Endodermal cell (in vitro differentiated cells): ENCODE data around the gene SFPQ. TPM values are rescaled to one million over a fixed set of nuclear protein-coding genes. Genes with fewer than 3 reads are reported as not detected.

Source experiments
- DNase-seq: peaks from one replicate; pipeline ENCODE4 v3.0.0-alpha.2; 2017
- H3K27ac ChIP-seq: 2 replicates; pipeline ENCODE4 v1.5.1; 2013; ENCODE audit warnings: mild to moderate bottlenecking, low read depth, low read length, moderate library complexity
- H3K27me3 ChIP-seq: 2 replicates; pipeline ENCODE4 v1.6.1; 2013; ENCODE audit warnings: mild to moderate bottlenecking, low read length, moderate library complexity; ENCODE audit not compliant: insufficient read depth, control insufficient read depth, poor library complexity, severe bottlenecking
- H3K36me3 ChIP-seq: 2 replicates; pipeline ENCODE4 v1.7.0; 2013; ENCODE audit warnings: mild to moderate bottlenecking, low read length, moderate library complexity; ENCODE audit not compliant: control insufficient read depth, insufficient read depth
- H3K4me1 ChIP-seq: one replicate; pipeline ENCODE4 v1.7.0; 2013; ENCODE audit warnings: low read length; ENCODE audit not compliant: control insufficient read depth, insufficient read depth
- H3K4me3 ChIP-seq: 2 replicates; pipeline ENCODE4 v1.5.1; 2013; ENCODE audit warnings: mild to moderate bottlenecking, low read length, moderate library complexity
- H3K9ac ChIP-seq: 2 replicates; pipeline ENCODE4 v1.6.1; 2013; ENCODE audit warnings: mild to moderate bottlenecking, low read length, moderate library complexity; ENCODE audit not compliant: poor library complexity, severe bottlenecking; ENCODE audit errors: extremely low read depth
- H3K9me3 ChIP-seq: 2 replicates; pipeline ENCODE4 v1.6.1; 2013; ENCODE audit warnings: mild to moderate bottlenecking, low read length, moderate library complexity; ENCODE audit not compliant: control insufficient read depth
- H3K27ac Mint-ChIP-seq: 2 replicates; pipeline ENCODE4 v1.8.0; 2020; ENCODE audit warnings: mixed read lengths
- H3K27me3 Mint-ChIP-seq: 2 replicates; pipeline ENCODE4 v1.8.0; 2021; ENCODE audit warnings: mild to moderate bottlenecking, mixed read lengths; ENCODE audit not compliant: insufficient read depth
- H3K36me3 Mint-ChIP-seq: 2 replicates; pipeline ENCODE4 v1.8.0; 2020; ENCODE audit warnings: low read depth, mixed read lengths
- H3K4me1 Mint-ChIP-seq: 2 replicates; pipeline ENCODE4 v1.8.0; 2020; ENCODE audit warnings: mixed read lengths
- H3K4me3 Mint-ChIP-seq: 2 replicates; pipeline ENCODE4 v1.8.0; 2020; ENCODE audit warnings: mild to moderate bottlenecking, moderate library complexity, mixed read lengths
- H3K9me3 Mint-ChIP-seq: 2 replicates; pipeline ENCODE4 v1.8.0; 2020; ENCODE audit warnings: mild to moderate bottlenecking, mixed read lengths
- WGBS, 2 experiments: methylation state at CpG; one replicate each; pipeline versions ENCODE4 v1.1.5 to v1.1.7; 2013; ENCODE audit warnings: missing lambda C conversion rate in 2 of 2, mixed read lengths in 1 of 2; ENCODE audit not compliant: insufficient coverage in 1 of 2, insufficient read length in 1 of 2; 5-methylcytosine and 5-hydroxymethylcytosine counted together
- total RNA-seq, 2 donors: library from RNA; stranded (reverse); fragmentation: NEBNext Ultra II Directional in 1 of 2; extraction: Animal tissue kit (Norgen Biotek cat#: 25700) in 1 of 2; gene quantifications; 2 replicates in 1 of 2; 3 replicates in 1 of 2; pipeline ENCODE4 v1.2.1, GENCODE V29; 2021
- TF ChIP-seq, protein P1 (sequence below): fragments of 200-600 bp; sonication (generic); conservative IDR thresholded peaks from 2 replicates; pipeline ENCODE4 v1.5.0; 2021; ENCODE audit warnings: antibody characterized with exemption, mild to moderate bottlenecking

SFPQ gene
- total RNA-seq, 2 donors from 2014 or later: 350 to 491 TPM

DNA sequence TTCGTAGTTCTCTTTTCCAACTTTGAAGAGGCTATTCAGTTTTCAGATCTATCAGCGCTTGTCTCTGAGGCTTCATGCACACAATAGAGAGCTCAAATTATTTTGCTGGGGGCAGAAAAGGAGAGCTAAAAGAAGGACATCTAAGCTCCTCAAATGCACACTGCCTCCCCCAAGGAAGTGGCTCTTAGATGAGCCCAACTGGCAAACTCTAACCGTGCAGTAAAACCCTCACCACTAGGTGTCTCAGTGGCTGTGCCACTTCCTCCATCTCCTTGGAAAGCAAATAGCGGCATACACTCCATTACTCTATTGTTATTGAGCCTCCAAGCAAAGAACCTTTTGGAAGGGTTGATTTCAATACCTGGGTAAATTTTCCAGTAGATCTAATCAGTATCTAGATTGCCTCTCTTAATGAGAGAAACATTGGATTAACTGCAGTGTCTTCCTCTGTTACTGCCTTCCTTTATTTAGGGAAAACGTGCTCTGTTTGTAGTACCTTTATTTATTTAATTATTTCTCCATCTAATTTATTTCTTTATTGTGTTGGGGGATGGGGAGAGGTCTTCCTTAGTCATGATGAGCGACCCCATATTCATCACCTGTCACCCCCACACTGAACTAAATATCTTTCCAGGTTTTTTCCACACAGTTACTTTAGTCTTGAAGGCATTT lies 9.2 kb upstream of the SFPQ start:
- Mint-ChIP-seq H3K4me3 (no peak overlapping the region), H3K9me3 (peaks cover 1% of the 10 kb centered on the region), H3K4me1 (peaks cover 2% of the 10 kb centered on the region), H3K27ac (no peak overlapping the region), H3K27me3 (no peaks in the 10 kb centered on the region), H3K36me3 (no peaks in the 10 kb centered on the region)
- TF ChIP-seq, protein P1, sequence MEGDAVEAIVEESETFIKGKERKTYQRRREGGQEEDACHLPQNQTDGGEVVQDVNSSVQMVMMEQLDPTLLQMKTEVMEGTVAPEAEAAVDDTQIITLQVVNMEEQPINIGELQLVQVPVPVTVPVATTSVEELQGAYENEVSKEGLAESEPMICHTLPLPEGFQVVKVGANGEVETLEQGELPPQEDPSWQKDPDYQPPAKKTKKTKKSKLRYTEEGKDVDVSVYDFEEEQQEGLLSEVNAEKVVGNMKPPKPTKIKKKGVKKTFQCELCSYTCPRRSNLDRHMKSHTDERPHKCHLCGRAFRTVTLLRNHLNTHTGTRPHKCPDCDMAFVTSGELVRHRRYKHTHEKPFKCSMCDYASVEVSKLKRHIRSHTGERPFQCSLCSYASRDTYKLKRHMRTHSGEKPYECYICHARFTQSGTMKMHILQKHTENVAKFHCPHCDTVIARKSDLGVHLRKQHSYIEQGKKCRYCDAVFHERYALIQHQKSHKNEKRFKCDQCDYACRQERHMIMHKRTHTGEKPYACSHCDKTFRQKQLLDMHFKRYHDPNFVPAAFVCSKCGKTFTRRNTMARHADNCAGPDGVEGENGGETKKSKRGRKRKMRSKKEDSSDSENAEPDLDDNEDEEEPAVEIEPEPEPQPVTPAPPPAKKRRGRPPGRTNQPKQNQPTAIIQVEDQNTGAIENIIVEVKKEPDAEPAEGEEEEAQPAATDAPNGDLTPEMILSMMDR: peak; percentile 93
- Histone ChIP-seq H3K4me3 (no peak overlapping the region), H3K27me3 (no peaks in the 10 kb centered on the region), H3K9ac (no peak overlapping the region), H3K36me3 (no peaks in the 10 kb centered on the region), H3K4me1 (no peaks in the 10 kb centered on the region), H3K27ac (peak overlapping the region; percentile 22), H3K9me3 (no peaks in the 10 kb centered on the region)
- WGBS, 2 experiments: 24 to 44% methylated on average over 3 to 4 of the region's 6 CpGs
- DNase-seq: peak; percentile 91

DNA sequence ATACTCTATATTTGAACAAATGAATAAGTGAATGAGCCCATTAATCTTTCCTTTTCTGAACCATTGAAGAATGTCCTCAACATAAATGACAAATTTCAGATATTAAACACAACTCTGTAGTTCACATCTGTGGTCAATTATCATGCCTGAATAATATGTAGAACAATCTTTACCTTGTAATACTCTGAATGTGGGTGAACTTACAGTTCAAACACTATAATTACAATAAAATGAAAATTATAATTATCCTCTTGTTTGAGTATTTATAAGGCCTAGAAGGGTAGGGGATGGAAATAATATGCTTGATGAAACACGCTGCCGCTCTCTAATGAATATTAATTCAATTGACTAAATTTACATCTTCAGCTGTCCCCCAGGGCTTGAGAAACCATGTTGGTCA lies 8.7 kb upstream of the SFPQ start:
- WGBS, 2 experiments: 38% methylated on average over 2 of the region's 2 CpGs; no CpG with 5 or more reads in 1 of the 2 experiments
- H3K36me3 Mint-ChIP-seq: no peaks in the 10 kb centered on the region
- no peaks in the 10 kb centered on the region for H3K27me3 Mint-ChIP-seq
- Histone ChIP-seq H3K4me3 (no peak overlapping the region), H3K4me1 (no peaks in the 10 kb centered on the region), H3K27ac (no peak overlapping the region), H3K27me3 (no peaks in the 10 kb centered on the region), H3K36me3 (no peaks in the 10 kb centered on the region), H3K9ac (no peak overlapping the region), H3K9me3 (no peaks in the 10 kb centered on the region)
- H3K9me3 Mint-ChIP-seq: peaks cover 1% of the 10 kb centered on the region
- TF ChIP-seq, protein P1: no peak
- H3K4me3 Mint-ChIP-seq: no peak overlapping the region
- DNase-seq: no peak
- peaks cover 2% of the 10 kb centered on the region for H3K4me1 Mint-ChIP-seq
- H3K27ac Mint-ChIP-seq: no peak overlapping the region

DNA sequence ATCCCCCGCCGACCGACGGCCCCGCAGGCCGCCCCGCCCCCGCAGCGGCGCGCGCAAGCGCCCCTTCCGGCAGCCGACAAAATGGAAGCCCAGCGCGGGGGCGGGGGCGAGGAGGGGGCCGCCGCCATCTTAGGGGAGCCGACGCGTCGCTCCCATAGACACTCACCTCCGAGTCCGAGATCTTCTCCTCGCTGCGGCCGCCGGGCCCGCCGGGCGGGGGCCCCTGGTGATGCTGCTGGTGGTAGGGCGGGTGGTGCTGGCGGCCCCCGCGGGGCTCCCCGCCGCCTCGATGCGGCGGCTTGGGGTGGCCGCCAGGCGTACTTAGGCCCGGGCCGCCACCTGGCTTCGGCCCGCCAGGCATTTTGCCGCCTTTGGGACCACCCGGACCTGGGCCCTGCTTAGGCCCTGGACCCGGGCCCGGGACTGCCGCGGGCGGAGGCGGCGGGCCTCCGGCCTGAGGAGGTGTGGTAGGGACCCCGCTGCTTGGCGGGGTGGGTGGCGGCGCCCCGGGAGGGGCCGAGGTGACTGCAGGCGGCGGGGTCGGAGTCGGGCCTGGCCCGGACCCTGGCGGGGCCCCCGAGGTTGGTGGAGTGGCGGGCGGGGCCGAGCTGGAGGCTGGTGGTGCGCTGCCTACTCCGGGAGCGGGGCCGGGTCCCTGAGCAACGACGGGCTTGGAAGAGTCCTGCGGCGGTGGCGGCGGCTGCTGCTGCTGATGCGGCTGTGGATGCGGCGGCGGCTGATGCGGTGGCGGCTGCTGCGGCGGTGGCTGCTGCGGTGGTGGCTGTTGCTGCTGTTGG lies 691 bp downstream of the SFPQ start:
- H3K4me1 Mint-ChIP-seq: peaks cover 30% of the 10 kb centered on the region
- H3K9me3 Mint-ChIP-seq: no peaks in the 10 kb centered on the region
- 0% methylated on average over 94 of the region's 94 CpGs; no CpG with 5 or more reads in 1 of the 2 experiments for WGBS, 2 experiments
- H3K4me3 Mint-ChIP-seq: peak overlapping the region; percentile 93
- DNase-seq: peak; percentile 90
- TF ChIP-seq, protein P1: peak; percentile 50
- Histone ChIP-seq H3K9ac (peak overlapping the region; percentile 98), H3K27ac (peak overlapping the region; percentile 99), H3K4me3 (peak overlapping the region; percentile 98), H3K9me3 (no peaks in the 10 kb centered on the region), H3K27me3 (no peaks in the 10 kb centered on the region), H3K36me3 (peaks cover 45% of the 10 kb centered on the region), H3K4me1 (no peaks in the 10 kb centered on the region)
- H3K36me3 Mint-ChIP-seq: peaks cover 46% of the 10 kb centered on the region
- peaks cover 2% of the 10 kb centered on the region for H3K27me3 Mint-ChIP-seq
- peak overlapping the region; percentile 98 for H3K27ac Mint-ChIP-seq
